GM12878 (cell line): Measurements from ENCODE around the gene LRRFIP2. TPM values are rescaled to one million over a fixed set of nuclear protein-coding genes. Genes with fewer than 3 reads are reported as not detected.

ENCODE experiments used
- ATAC-seq: fragments of 200-7000 bp; cut with Tn5 transposase; 3 replicates; pipeline ENCODE4 v1.9.1; 2020; ENCODE audit warnings: mild to moderate bottlenecking, moderate library complexity
- BruUV-seq: library from RNA; stranded (reverse); fragments of 400-500 nt; replicated peaks from 2 replicates; lab custom pipeline; 2021; lab: Mats Ljungman, UMichigan
- CTCF ChIA-PET: fragments of 300-600 bp; sonication (Branson Sonifier 250); formaldehyde crosslinking; extraction: SDS; loops from one replicate; lab custom pipeline; 2021; ENCODE audit warnings: inconsistent platforms; lab: Yijun Ruan, JAX
- POLR2A ChIA-PET: fragments of 350-600 bp; formaldehyde crosslinking; extraction: SDS; loops from one replicate; lab custom pipeline; 2021; ENCODE audit warnings: inconsistent platforms; lab: Charles Lee
- RAD21 ChIA-PET: fragments of 300-600 bp; sonication (Branson Sonifier 250); formaldehyde crosslinking; loops from one replicate; lab custom pipeline; 2023; ENCODE audit warnings: antibody characterized with exemption; ENCODE audit not compliant: unreplicated experiment; lab: Charles Lee
- SMC1A ChIA-PET: fragments of 300-600 bp; sonication (Branson Sonifier 250); formaldehyde crosslinking; loops from one replicate; lab custom pipeline; 2023; ENCODE audit not compliant: unreplicated experiment, uncharacterized antibody; lab: Charles Lee
- DNase-seq: peaks from one replicate; pipeline ENCODE4 v3.0.0-alpha.2; 2011; ENCODE audit warnings: low read depth, low spot score
- FAIRE-seq: peaks from 3 replicates; lab custom pipeline; 2011; peaks lifted over from hg19 to GRCh38; lab: Jason Lieb, UNC
- H2AFZ ChIP-seq: 2 replicates; pipeline ENCODE4 v1.6.0; 2011; ENCODE audit warnings: low read depth, low read length, control low read depth; ENCODE audit not compliant: control insufficient read depth
- H3K27ac ChIP-seq: 2 replicates; pipeline ENCODE4 v1.5.1; 2011; ENCODE audit warnings: control low read depth; ENCODE audit not compliant: control insufficient read depth, insufficient read depth
- H3K27me3 ChIP-seq, 2 experiments: replicated peaks in 1 of 2; 2 replicates each; pipeline versions ENCODE4 v1.6.0 to v1.6.1; 2011; ENCODE audit warnings: low read length in 1 of 2; ENCODE audit not compliant: control insufficient read depth in 2 of 2, insufficient read depth in 2 of 2
- H3K36me3 ChIP-seq, 2 experiments: 2 replicates each; pipeline ENCODE4 v1.5.1; 2011; ENCODE audit warnings: low read length in 1 of 2; ENCODE audit not compliant: control insufficient read depth in 2 of 2, insufficient read depth in 2 of 2
- H3K4me1 ChIP-seq: 2 replicates; pipeline ENCODE4 v1.6.1; 2011; ENCODE audit warnings: mild to moderate bottlenecking, low read length, moderate library complexity, mixed read lengths; ENCODE audit not compliant: control insufficient read depth, insufficient read depth
- H3K4me2 ChIP-seq: 2 replicates; pipeline ENCODE4 v1.6.0; 2011; ENCODE audit warnings: control low read depth; ENCODE audit not compliant: control insufficient read depth, insufficient read depth
- H3K4me3 ChIP-seq: fragments of 200-600 bp; sonication (generic); 2 replicates; pipeline ENCODE4 v1.5.1; 2016
- H3K79me2 ChIP-seq: 2 replicates; pipeline ENCODE4 v1.6.0; 2011; ENCODE audit warnings: low read length; ENCODE audit not compliant: control insufficient read depth, insufficient read depth
- H3K9ac ChIP-seq: 2 replicates; pipeline ENCODE4 v1.8.0; 2011; ENCODE audit warnings: low read length, control low read depth, mixed read lengths; ENCODE audit not compliant: control insufficient read depth, insufficient read depth
- H3K9me3 ChIP-seq: replicated peaks from 3 replicates; pipeline ENCODE4 v1.5.1; 2011; ENCODE audit warnings: mild to moderate bottlenecking, low read length; ENCODE audit not compliant: control insufficient read depth, insufficient read depth
- H4K20me1 ChIP-seq: 2 replicates; pipeline ENCODE4 v1.6.0; 2011; ENCODE audit not compliant: control insufficient read depth, insufficient read depth
- ASH2L ChIP-seq: fragments of 300-600, 200-600 bp; sonication (generic); IDR thresholded peaks from 2 replicates; pipeline ENCODE4 v1.6.1; 2017; ENCODE audit warnings: low read depth, mild to moderate bottlenecking, borderline replicate concordance
- BMI1 ChIP-seq: fragments of 450-650 bp; IDR thresholded peaks from 2 replicates; pipeline ENCODE4 v1.6.1; 2016; ENCODE audit warnings: mild to moderate bottlenecking, moderate library complexity, borderline replicate concordance
- FOXK2 ChIP-seq: fragments of 450-650 bp; IDR thresholded peaks from 2 replicates; pipeline ENCODE4 v1.6.1; 2017; ENCODE audit warnings: mild to moderate bottlenecking, moderate library complexity
- JUNB ChIP-seq: IDR thresholded peaks from 2 replicates; pipeline ENCODE4 v1.6.1; 2016; ENCODE audit warnings: antibody characterized with exemption, mild to moderate bottlenecking
- POLR2A ChIP-seq: IDR thresholded peaks from 2 replicates; pipeline ENCODE4 v1.6.1; 2011; ENCODE audit warnings: low read depth, mild to moderate bottlenecking, low read length
- POLR2AphosphoS2 ChIP-seq: IDR thresholded peaks from 2 replicates; pipeline ENCODE4 v1.6.1; 2011; ENCODE audit warnings: low read depth, mild to moderate bottlenecking, low read length, improper control_type of control experiment, moderate library complexity
- RAD21 ChIP-seq: IDR thresholded peaks from 2 replicates; pipeline ENCODE4 v1.6.1; 2011; ENCODE audit warnings: mild to moderate bottlenecking, low read depth, low read length, moderate library complexity; ENCODE audit not compliant: insufficient read depth
- RBBP5 ChIP-seq: fragments of 200-600 bp; sonication (generic); conservative IDR thresholded peaks from 2 replicates; pipeline ENCODE4 v1.6.1; 2016
- SIX5 ChIP-seq: IDR thresholded peaks from 2 replicates; pipeline ENCODE4 v1.6.1; 2011; ENCODE audit warnings: mild to moderate bottlenecking, low read depth, low read length, moderate library complexity; ENCODE audit not compliant: severe bottlenecking
- SREBF2 ChIP-seq: IDR thresholded peaks from 2 replicates; pipeline ENCODE4 v1.6.1; 2012; ENCODE audit warnings: mild to moderate bottlenecking, low read length
- YY1 ChIP-seq: IDR thresholded peaks from 2 replicates; pipeline ENCODE4 v1.6.1; 2011; ENCODE audit warnings: low read depth, mild to moderate bottlenecking, low read length
- ZNF384 ChIP-seq: IDR thresholded peaks from 2 replicates; pipeline ENCODE4 v1.6.1; 2012; ENCODE audit warnings: low read depth, mild to moderate bottlenecking, low read length, improper control_type of control experiment, borderline replicate concordance
- WGBS: methylation state at CpG from one replicate; pipeline ENCODE4 v1.1.6; 2016; ENCODE audit warnings: low lambda C conversion rate; ENCODE audit not compliant: insufficient replicate concordance, insufficient coverage; ENCODE audit errors: missing lambda C conversion rate; 5-methylcytosine and 5-hydroxymethylcytosine counted together
- in situ Hi-C: fragments of 300-500 bp; cut with MboI; formaldehyde crosslinking; loops from 9 replicates; pipeline ENCODE4 v1.14.3; 2018; ENCODE audit warnings: mixed read lengths
- intact Hi-C: fragments of 100-400 bp; cut with micrococcal nuclease; formaldehyde crosslinking; loops from one replicate; pipeline ENCODE4 v1.14.2; 2022; ENCODE audit not compliant: unreplicated experiment
- polyA plus RNA-seq, 11 experiments: library from polyadenylated mRNA; depleted of rRNA in 4 of 11; unstranded in 6 of 11; stranded (reverse) in 5 of 11; fragments of >200 nt; fragmentation: Nextera tagmentation in 4 of 11; fragmentation: Illumina TruSeq in 1 of 11; extraction: Ambion mirVana in 4 of 11; extraction: Trizol in 1 of 11; gene quantifications; 1 replicate in 1 of 11; 2 replicates in 10 of 11; pipeline versions ENCODE4 v1.2.1 to v1.2.3, GENCODE V29; 2011 to 2016; ENCODE audit warnings: inconsistent platforms in 2 of 11, missing spikeins in 2 of 11, low read depth in 1 of 11
- total RNA-seq, 4 experiments: library from RNA; depleted of rRNA in 3 of 4; stranded (reverse); fragments of >200 nt in 3 of 4; fragmentation: Illumina TruSeq in 1 of 4; extraction: Trizol in 1 of 4; gene quantifications; 2 replicates each; pipeline versions ENCODE4 v1.2.1 to v1.2.3, GENCODE V29; 2013 to 2021
- TF ChIP-seq, protein P1 (sequence below): IDR thresholded peaks from 2 replicates; pipeline ENCODE4 v1.6.1; 2012; ENCODE audit warnings: mild to moderate bottlenecking, low read depth, low read length
- TF ChIP-seq, protein P2 (sequence below): fragments of 450-650 bp; formaldehyde crosslinking; IDR thresholded peaks from 2 replicates; pipeline ENCODE4 v1.4.0; 2020; ENCODE audit warnings: mild to moderate bottlenecking, moderate library complexity
- TF ChIP-seq, protein P3 (sequence below): IDR thresholded peaks from 2 replicates; pipeline ENCODE4 v1.6.1; 2011; ENCODE audit warnings: mild to moderate bottlenecking, low read depth, low read length, moderate library complexity; ENCODE audit not compliant: insufficient replicate concordance

The LRRFIP2 gene
- total and polyA plus RNA-seq, 10 of the 15 experiments (the other 5 are each of a cell fraction or from before 2014, with no cell fraction given): 9.7 to 46.9 (median 38.1) TPM

DNA sequence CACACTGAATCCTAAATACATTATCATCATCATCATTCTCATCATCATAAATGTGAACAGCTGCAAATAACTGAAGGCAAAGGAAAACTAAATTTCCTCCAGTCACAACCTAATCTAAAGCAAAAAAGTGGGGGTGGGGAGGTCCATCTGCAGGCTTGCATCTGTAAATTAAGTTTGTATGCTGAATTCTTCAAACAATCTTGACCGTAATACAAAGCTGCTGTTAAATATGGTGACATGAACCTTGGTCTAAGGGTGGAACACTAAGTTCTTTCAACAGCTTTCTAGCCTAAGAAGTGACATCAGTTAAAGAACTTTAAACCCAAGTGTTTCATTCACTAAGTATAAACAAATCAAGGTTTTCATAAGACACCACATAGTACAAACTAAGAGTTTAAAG, 4.3 kb downstream of the LRRFIP2 start (continued):
- TF ChIP-seq, protein P1, sequence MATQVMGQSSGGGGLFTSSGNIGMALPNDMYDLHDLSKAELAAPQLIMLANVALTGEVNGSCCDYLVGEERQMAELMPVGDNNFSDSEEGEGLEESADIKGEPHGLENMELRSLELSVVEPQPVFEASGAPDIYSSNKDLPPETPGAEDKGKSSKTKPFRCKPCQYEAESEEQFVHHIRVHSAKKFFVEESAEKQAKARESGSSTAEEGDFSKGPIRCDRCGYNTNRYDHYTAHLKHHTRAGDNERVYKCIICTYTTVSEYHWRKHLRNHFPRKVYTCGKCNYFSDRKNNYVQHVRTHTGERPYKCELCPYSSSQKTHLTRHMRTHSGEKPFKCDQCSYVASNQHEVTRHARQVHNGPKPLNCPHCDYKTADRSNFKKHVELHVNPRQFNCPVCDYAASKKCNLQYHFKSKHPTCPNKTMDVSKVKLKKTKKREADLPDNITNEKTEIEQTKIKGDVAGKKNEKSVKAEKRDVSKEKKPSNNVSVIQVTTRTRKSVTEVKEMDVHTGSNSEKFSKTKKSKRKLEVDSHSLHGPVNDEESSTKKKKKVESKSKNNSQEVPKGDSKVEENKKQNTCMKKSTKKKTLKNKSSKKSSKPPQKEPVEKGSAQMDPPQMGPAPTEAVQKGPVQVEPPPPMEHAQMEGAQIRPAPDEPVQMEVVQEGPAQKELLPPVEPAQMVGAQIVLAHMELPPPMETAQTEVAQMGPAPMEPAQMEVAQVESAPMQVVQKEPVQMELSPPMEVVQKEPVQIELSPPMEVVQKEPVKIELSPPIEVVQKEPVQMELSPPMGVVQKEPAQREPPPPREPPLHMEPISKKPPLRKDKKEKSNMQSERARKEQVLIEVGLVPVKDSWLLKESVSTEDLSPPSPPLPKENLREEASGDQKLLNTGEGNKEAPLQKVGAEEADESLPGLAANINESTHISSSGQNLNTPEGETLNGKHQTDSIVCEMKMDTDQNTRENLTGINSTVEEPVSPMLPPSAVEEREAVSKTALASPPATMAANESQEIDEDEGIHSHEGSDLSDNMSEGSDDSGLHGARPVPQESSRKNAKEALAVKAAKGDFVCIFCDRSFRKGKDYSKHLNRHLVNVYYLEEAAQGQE: no peak
- TF ChIP-seq, all 136 proteins: peak for 0

DNA sequence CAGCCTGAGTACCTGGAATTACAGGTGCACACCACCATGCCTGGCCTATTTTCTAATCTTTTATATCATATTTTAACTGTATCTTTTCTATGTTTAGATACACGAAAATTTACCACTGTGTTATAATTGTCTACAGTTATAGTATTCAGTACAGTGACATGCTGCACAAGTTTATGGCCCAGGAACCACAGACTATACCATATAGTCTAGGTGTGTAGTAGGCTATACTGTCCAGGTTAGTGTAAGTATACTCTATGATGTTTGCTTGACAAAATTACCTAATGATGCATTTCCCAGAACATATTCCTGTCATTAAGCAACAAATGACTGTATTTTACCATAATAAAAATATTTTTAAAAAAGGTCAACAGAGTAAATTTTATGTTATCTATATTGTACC, 5.5 kb downstream of the LRRFIP2 start:
- CTCF ChIA-PET: no interaction called here
- SMC1A ChIA-PET: no interaction called here
- Histone ChIP-seq H3K27me3 (no peaks in the 10 kb centered on the region), H3K4me1 (no peaks in the 10 kb centered on the region; the same call in 1 of the 2 replicates), H3K9ac (no peak overlapping the region), H3K36me3 (0 out of 4 replicates have a peak, but pooled peaks cover 0 to 5% of the 10 kb centered on the region in 2 experiments), H3K9me3 (no peaks in the 10 kb centered on the region), H3K4me2 (no peak overlapping the region), H4K20me1 (no peaks in the 10 kb centered on the region), H3K79me2 (peaks cover 2% of the 10 kb centered on the region), H3K4me3 (no peak overlapping the region), H3K27ac (no peak overlapping the region), H2AFZ (no peak overlapping the region)
- BruUV-seq: no TSS peak
- intact Hi-C loops: no loop called here
- POLR2A ChIA-PET: no interaction called here
- ATAC-seq: peak; percentile 37; the same call in 2 of the 3 replicates
- TF ChIP-seq FOXK2: no peak
- TF ChIP-seq POLR2A: no peak
- TF ChIP-seq, protein P2, sequence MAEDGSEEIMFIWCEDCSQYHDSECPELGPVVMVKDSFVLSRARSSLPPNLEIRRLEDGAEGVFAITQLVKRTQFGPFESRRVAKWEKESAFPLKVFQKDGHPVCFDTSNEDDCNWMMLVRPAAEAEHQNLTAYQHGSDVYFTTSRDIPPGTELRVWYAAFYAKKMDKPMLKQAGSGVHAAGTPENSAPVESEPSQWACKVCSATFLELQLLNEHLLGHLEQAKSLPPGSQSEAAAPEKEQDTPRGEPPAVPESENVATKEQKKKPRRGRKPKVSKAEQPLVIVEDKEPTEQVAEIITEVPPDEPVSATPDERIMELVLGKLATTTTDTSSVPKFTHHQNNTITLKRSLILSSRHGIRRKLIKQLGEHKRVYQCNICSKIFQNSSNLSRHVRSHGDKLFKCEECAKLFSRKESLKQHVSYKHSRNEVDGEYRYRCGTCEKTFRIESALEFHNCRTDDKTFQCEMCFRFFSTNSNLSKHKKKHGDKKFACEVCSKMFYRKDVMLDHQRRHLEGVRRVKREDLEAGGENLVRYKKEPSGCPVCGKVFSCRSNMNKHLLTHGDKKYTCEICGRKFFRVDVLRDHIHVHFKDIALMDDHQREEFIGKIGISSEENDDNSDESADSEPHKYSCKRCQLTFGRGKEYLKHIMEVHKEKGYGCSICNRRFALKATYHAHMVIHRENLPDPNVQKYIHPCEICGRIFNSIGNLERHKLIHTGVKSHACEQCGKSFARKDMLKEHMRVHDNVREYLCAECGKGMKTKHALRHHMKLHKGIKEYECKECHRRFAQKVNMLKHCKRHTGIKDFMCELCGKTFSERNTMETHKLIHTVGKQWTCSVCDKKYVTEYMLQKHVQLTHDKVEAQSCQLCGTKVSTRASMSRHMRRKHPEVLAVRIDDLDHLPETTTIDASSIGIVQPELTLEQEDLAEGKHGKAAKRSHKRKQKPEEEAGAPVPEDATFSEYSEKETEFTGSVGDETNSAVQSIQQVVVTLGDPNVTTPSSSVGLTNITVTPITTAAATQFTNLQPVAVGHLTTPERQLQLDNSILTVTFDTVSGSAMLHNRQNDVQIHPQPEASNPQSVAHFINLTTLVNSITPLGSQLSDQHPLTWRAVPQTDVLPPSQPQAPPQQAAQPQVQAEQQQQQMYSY (CRISPR knock-in tag): no peak
- TF ChIP-seq, protein P3, sequence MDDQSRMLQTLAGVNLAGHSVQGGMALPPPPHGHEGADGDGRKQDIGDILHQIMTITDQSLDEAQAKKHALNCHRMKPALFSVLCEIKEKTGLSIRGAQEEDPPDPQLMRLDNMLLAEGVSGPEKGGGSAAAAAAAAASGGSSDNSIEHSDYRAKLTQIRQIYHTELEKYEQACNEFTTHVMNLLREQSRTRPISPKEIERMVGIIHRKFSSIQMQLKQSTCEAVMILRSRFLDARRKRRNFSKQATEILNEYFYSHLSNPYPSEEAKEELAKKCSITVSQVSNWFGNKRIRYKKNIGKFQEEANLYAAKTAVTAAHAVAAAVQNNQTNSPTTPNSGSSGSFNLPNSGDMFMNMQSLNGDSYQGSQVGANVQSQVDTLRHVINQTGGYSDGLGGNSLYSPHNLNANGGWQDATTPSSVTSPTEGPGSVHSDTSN: no peak
- TF ChIP-seq SREBF2: no peak
- no peak for TF ChIP-seq JUNB
- no peak for TF ChIP-seq RAD21
- TF ChIP-seq SIX5: no peak
- TF ChIP-seq ZNF384: no peak
- TF ChIP-seq BMI1: no peak
- no peak for TF ChIP-seq ASH2L
- TF ChIP-seq YY1: no peak
- TF ChIP-seq POLR2AphosphoS2: no peak
- no peak for TF ChIP-seq RBBP5
- 85% methylated on average over 1 of the region's 1 CpG for WGBS
- RAD21 ChIA-PET: no interaction called here
- FAIRE-seq: no peak
- no peak for DNase-seq
- in situ Hi-C loops: no loop called here
